ENCODE results near the gene TOPAZ1.

DNA sequence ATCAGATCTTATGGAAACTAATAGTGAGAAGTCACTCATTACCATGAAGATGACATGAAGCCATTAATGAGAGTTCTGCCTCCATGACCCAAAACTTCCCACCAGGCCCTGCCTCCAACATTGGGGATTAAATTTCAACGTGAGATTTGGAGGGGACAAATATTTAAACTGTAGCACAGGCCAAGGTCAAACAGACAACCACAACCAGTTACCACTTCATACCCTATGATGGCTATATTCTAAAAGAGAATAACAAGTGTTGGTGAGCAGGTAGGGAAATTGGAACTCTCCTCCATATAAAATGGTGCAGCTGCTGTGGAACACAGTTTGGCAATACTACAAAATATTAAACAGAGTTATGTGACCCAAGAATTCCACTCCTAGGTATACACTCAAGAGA lies 133.8 kb downstream of the TOPAZ1 start:
- no peak for TF ChIP-seq RAD21 (conservative IDR thresholded peaks at IDR 0.05 in 1 of 2, IDR thresholded peaks at IDR 0.05 in 1 of 2)
- TF ChIP-seq MAZ (IDR thresholded peaks at IDR 0.05; ENCODE audit: borderline replicate concordance, low read depth, low read length), result no peak
- TF ChIP-seq, protein P1, sequence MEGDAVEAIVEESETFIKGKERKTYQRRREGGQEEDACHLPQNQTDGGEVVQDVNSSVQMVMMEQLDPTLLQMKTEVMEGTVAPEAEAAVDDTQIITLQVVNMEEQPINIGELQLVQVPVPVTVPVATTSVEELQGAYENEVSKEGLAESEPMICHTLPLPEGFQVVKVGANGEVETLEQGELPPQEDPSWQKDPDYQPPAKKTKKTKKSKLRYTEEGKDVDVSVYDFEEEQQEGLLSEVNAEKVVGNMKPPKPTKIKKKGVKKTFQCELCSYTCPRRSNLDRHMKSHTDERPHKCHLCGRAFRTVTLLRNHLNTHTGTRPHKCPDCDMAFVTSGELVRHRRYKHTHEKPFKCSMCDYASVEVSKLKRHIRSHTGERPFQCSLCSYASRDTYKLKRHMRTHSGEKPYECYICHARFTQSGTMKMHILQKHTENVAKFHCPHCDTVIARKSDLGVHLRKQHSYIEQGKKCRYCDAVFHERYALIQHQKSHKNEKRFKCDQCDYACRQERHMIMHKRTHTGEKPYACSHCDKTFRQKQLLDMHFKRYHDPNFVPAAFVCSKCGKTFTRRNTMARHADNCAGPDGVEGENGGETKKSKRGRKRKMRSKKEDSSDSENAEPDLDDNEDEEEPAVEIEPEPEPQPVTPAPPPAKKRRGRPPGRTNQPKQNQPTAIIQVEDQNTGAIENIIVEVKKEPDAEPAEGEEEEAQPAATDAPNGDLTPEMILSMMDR (IDR thresholded peaks at IDR 0.05), result no peak
- TF ChIP-seq, protein P2, sequence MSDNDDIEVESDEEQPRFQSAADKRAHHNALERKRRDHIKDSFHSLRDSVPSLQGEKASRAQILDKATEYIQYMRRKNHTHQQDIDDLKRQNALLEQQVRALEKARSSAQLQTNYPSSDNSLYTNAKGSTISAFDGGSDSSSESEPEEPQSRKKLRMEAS (IDR thresholded peaks at IDR 0.05), result no peak
- no peak for TF ChIP-seq MYC (IDR thresholded peaks at IDR 0.05; ENCODE audit: borderline replicate concordance, low read length)
- no peak for TF ChIP-seq POLR2A (IDR thresholded peaks at IDR 0.05; ENCODE audit: low read length)
- TF ChIP-seq, protein P3, sequence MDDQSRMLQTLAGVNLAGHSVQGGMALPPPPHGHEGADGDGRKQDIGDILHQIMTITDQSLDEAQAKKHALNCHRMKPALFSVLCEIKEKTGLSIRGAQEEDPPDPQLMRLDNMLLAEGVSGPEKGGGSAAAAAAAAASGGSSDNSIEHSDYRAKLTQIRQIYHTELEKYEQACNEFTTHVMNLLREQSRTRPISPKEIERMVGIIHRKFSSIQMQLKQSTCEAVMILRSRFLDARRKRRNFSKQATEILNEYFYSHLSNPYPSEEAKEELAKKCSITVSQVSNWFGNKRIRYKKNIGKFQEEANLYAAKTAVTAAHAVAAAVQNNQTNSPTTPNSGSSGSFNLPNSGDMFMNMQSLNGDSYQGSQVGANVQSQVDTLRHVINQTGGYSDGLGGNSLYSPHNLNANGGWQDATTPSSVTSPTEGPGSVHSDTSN (IDR thresholded peaks at IDR 0.05), result no peak

Data from A549 (cell line).